Stimulated activated naive CD4-positive, alpha-beta T cell (primary cell): ENCODE data around the gene CBFA2T2.
"Not testable (repeated sequence)": the region's sequence is repeated elsewhere in the genome, so short reads cannot be mapped to it uniquely, and the experiment has no call there.

Experiments used
- DNase-seq, 6 experiments: peaks; one replicate each; lab custom pipeline; 2025; lab: John Stamatoyannopoulos, UW

The CBFA2T2 gene

DNA sequence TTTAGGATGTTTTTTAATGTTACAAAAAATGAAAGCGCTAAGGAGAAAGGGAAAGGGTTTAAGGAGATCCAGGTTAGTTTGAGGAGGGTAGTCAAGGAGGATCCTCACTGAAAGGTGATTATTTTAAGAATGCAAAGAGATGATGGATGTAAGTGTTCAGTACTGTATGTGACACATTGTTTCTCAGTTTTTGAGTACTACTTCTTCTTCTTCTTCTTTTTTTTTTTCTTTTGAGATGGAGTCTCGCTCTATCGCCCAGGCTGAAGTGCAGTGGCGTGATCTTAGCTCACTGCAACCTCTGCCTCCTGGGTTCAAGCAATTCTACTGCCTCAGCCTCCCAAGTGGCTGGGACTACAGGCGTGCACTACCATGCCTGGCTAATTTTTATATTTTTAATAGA lies 83.4 kb downstream of the CBFA2T2 start:
- not testable (repeated sequence) for DNase-seq

DNA sequence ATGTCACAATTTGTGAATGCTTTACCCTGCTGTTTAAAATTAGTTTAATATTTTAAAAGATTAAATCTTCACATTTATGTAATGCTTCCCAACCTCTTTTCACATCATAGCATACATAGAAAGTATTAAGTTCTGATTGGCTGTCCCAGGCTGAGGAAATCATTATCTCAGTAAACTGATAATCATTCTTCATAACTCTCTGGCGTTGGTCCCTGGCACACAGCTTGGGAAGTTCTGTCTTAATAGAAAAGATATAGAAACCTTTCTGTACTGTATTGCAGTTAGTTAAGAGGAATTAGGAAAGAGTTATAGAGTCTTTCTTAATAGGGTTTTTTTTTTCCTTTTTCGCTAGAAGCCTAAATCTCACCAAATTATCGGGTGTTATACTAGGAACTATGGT lies 85.4 kb downstream of the CBFA2T2 start:
- DNase-seq, result no peak

DNA sequence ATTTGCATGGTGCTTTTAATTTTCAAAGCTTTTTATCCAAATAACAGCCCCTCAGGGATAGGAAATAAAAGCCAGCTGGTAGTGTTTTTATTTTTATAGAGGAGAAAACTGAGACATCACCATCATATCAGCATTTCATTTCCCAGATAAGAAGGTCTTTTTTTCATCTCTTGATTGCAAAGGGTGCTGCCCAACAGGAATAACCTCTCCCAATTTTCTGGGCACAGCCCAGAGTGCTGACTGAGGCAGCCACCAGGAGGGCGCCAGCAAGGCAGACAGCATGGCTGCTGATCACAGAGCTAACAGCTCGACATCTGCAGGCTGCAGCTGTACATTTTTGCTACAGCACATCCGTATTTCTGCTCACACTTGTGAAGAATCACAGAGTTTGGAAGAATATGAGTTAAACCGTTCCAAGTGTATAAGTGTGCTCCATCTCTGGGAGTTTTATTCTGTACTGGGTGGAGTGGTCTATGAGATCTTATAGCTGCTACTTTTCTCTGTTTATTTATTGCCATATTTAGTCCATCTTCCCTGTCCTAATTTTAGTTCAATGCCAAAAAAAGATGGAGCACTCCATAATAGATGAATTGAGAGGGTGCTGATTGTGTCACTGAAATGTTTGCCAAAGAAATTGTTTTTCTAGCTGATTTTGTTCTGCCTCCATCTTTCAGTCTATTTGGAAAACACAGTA lies 86.7 kb downstream of the CBFA2T2 start:
- DNase-seq, result no peak

DNA sequence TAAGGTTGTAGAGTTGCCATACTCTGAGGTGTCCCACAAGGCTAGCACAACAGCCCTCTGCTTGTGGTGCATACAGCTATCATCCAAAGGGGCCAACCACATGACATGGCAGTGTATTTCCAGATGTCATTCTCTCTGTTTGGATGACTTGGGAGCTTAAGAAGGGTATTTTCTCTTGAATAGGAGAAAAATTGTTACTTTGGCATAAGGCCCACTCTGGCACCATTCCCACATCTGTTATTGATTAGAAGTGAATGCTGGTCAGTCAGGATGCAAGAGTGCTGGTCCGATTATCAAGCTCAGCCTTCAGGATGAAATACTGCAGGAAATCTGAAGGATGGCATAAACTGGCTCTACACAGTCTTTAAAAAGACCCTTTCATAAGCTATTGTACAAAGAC lies 88.6 kb downstream of the CBFA2T2 start:
- no peak for DNase-seq

DNA sequence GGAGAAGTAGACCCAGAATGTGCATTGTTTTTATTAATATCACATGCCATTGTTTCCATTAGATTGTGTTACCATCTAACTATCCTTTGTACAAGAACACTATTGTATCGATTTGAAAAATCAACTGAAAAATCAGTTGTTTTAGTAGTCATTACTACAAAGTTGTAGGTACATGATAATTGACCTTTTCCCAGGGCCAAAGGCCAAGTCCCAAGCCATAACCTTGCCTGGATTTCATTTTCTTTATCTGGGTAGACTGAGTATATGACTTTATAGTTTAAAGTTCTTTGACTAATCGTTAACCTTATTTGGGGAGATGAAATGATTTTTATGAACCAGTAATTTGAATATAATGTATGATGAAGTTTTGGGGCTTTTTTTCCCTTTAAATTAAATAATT lies 93.2 kb downstream of the CBFA2T2 start:
- DNase-seq, result no peak

DNA sequence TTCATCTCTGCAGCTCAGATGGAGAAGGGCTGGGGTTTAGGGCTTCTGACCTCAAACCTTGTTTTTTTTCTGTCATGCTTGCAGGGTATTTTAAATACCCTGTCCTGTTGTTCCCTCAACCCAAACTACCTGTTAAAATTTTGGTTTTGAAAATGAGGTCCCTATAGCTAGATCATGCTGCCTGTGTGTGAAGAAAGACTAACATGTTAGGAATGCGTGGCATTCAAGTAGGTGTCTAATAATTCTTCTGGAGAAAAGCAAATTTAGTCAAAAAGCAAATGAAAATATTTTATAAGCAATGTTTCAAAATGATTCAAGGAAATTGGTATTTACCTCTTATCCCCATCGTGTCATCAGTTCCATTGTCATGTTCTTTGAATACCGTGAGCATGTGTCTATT lies 95.1 kb downstream of the CBFA2T2 start:
- no peak for DNase-seq

DNA sequence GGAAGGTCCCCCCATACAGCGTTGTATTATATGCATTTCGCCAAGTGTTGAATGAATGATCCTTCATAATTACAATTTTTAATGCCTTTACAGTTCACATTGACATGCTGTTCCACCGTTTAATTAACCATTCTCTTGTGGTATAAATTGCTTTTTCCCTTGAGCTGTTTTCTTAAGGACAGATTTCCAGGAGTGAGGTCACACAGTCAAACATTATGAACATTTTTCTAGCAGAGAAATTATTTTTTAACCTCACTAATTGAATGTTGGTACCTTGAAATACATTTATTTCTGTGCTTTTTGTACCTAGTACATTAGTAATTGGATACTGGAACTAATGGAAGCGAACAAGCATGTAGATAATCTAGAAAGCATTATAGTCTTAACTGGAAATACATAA lies 95.5 kb downstream of the CBFA2T2 start:
- no peak for DNase-seq

DNA sequence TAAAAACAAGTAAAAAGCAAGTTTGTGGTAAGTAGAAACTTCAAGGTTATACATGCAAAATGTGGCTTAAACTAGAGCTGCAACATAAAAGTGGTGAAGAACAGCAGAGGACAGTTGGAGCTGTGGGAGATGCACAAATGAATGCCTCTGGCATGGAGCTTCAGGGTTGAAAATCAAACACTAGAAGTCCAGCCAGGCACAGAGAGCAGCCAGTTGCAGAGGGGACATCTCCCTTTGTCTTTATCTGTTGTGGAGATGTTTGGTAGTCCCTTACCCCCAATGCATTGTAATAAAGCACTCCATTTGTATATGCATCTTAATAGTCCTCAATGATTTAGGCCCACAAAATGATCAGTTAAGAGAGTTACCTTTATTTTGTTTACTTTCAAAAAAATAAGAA lies 99.2 kb downstream of the CBFA2T2 start:
- DNase-seq, result no peak

DNA sequence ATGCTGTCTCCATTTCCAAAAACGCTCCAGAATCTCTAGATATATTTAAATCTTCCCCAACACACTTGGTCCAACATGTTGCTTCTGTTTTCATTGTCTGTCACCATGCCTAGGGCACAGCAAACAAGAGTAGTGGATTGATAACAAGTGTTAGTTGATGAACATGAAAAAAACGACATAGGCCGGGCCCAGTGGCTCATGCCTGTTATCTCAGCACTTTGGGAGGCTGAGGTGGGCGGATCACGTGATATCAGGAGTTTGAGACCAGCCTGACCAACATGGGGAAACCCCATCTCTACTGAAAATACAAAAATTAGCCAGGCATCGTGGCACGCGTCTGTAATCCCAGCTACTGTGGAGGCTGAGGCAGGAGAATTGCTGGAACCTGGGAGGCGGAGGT lies 102.0 kb downstream of the CBFA2T2 start:
- DNase-seq, result not testable (repeated sequence)

DNA sequence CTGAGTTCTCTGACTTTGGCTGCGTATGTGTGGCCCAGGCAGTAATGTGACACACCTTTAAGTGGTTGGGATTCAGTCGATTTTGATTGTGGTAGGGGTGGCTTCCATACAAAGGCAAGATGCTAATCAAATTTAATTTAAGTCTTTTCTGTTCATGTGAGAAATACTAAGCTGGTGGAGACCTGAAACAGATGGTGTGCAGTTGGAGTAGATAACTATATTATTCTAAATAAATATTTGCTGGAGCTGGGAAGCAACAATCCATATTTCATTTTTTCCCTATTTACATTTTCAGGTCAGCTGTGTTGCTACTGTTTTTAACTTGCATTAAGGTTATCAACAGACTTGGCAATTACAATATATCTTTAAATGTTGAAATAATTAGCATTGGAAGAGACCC lies 104.8 kb downstream of the CBFA2T2 start:
- no peak for DNase-seq

DNA sequence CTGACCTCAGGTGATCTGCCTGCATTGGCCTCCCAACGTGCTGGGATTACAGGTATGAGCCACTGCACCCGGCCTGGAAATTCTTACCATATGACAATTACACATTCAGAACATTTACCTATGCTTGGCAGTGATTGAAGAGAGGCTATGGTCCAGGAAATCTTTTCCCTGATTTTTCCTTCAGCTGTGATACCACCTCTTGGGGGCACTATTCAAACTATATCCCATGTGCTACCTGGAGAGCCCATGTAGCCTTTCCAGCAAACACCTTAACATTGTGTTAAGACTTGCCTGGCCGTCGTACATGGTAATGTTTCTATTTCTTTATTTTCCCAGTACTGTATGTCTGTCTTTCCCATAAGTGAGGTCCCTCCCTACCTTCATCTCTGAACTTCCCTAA lies 110.5 kb downstream of the CBFA2T2 start:
- no peak for DNase-seq

DNA sequence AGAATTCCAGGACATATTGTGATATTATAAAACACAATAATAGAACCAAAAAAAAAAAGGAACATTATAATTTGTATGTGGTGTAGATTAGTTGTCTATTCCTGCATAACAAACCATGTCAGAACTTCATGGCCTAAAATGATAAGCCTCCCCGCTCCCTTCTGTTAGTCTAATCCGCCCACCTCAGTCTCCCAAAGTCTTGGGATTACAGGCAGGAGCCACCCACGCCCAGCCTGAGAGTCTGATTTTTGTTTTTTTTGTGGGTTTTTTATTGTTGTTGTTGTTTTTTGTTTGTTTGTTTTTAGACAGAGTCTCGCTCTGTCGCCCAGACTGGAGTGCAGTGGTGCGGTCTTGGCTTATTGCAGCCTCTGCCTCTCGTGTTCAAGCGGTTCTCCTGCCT lies 111.1 kb downstream of the CBFA2T2 start:
- DNase-seq, result no peak

DNA sequence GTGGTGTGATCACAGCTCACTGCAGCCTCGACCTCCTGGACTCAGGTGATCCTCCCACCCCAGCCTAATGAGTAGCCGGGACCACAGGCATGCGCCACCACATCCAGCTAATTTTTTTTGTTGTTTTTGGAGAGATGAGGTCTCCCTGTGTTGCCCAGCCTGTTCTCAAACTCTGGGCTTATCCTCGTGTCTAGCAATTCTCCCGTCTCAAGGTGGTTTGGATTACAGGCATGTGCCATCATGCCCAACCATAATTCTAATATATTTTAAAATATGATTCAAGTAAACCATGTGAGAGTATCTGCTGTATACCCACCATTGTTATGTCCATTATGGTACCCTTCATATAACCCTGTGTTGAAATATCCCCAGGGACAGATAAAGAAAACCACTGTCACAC lies 112.0 kb downstream of the CBFA2T2 start:
- no peak for DNase-seq

DNA sequence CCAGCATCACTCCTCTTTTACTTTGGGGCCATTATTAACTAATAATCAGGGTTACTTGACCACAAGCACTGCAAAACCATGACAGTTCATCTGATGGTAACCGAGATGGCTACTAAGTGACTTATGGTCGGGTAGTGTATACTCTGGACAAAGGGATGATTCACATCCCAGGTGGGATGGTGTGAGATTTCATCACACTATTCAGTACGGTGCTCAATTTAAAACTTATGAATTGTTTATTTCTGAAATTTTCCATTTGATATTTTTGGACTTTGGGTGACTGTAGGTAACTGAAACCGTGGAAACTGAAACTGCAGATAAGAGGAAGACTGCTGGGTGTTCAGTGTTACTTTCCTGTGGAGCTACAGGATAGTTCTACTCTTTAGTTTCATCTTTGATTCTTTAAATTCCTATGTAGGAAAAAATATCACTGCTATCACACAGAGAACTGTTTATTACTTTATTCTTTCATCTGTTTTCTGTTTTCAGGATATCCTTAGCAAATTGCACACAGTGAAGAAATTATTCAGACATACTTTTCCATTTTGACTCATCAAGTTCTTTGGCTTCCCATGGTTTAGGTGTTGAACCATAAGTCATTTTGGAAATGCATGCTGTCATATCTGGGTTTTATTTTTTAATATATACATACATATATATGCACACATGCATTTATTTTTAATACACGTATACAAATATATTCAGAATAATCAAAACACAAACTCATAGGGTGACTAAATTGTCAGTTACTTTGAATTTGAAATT lies 113.1 kb downstream of the CBFA2T2 start:
- DNase-seq, result no peak

DNA sequence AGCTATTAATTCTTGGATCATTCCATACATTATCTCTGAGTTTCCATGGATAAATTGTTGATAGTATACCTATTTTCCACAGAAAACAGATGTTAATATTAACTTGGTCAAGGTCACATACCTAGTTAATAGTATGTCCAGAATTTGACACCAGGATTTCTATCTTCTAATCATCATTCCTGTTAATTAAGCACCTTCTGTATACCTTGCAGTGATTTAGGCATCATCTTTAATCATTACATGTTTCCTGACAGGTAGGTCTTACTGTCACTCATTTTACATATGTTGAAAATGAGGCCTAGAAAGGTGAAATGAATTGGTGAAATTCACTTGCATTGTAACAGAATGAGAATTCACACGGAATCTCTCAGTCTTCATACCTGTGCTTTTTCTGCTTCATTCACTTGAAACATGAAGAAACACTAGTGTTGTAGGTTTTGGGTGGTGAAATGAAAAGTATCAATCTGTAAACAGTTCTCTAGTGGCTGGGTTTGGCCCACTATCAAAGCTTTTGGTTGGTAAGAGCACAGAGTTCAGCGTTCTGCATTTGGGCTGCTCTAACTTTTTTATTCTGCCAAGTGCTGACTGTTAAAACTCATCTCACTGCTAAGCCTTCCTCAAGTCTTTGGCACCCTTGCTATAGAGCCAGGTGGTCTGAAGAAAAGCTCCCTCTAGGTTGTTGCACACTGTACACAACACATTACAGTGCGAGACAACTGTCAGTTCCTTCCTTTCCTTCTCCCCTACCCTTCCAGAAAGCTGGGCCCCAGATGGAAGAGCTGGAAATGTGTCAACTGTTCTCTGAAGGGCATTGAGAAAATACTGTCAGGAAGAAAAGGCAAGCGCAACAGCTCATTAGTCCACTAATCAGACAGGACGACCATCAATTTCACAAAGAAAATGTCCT lies 114.4 kb downstream of the CBFA2T2 start:
- no peak for DNase-seq

DNA sequence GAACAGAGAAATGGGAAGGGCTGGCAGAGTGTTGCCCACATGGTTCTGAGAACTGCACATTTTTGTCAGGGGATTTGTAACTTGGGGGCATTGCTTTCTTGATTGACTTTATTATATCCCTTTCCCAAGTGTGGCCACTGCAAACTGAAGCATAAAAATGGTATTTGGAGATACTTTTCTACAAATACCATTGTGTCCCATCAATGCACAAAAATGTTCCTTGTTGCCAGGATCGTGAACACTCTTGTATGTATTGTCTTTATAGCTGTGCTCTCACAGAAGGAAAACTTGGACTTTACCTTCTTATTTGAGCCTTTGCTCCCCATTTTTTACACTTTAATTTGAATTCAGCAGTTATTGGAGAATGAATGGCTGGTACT lies 115.1 kb downstream of the CBFA2T2 start:
- no peak for DNase-seq

DNA sequence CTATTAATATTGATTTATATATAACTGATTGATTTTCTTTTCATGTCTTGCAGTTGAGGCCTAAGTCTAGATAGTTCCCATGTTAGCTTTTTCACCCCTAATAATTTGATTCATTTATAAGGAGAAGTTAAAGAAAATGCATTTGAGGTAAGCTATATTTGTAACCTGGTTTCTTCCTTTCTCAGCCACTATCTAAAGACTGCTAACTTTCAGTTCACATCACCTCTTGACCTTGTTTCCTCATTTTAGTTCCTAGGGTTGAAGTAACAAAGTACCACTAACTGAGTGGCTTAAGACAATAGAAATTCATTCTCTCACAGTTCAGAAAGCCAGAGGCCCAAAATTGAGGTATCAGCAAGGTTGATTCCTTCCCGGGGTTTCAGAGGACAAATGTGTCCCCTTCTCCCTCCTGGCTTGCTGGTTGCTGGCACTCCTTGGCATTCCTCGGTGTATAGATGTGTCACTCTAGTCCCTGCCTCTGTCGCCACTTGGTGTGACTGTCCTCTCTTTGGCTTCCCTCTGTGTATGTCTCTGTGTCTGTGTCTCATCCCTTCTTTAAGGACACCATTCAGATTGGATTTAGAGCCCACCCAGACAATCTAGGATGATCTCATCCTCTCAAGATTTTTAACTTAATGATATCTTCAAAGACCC lies 116.3 kb downstream of the CBFA2T2 start:
- DNase-seq, result no peak

DNA sequence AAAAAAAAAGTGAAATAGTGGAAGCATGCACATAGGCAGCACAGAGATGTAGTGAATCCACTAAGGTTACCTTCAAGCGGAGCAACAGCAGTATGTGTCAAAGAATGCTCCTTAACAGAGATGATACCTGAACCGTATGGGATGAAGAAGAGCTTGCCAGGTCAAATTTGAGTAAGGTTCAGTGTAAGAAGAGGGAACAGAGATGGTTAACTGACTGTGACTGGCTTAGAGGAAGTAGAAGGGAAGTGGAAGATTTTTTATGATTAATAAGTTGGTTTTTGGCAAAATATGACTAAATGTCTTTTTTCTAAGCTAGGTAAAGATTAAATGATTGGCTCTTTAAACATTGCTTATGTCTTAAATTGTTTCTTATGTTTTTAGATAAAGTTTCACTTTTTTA lies 119.6 kb downstream of the CBFA2T2 start:
- no peak for DNase-seq

DNA sequence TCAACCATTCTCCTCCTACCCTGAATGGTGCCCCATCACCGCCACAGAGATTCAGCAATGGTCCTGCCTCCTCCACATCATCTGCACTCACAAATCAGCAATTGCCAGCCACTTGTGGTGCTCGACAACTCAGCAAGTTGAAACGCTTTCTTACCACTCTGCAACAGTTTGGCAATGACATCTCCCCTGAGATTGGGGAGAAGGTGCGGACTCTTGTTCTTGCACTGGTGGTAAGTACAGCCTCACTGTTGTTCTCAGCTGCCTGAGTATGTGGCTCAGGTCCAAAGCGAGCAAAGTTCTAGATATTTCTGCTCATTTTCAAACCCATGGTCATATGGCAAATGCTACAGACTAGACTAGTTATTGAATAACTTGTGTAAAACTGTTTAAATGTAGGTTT lies 121.2 kb downstream of the CBFA2T2 start:
- DNase-seq, result no peak

DNA sequence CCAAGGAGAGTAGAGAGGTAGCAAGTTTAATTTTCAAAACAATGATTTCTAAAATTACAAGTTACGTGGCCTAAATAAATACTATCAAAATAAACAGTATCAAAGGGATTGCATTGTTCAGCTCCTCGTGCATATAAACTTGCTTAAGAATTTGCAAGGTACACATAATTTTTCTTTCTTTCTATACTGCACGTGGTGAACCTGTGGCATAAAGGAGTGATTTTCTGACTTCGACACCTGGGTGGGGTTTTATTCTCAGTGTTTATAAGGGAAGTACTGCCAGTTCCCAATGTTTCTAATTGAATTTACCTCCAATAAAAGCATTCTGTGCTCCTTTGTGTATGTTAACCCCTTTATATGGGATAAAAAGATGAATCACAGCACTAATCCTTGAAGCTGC lies 122.1 kb downstream of the CBFA2T2 start:
- no peak for DNase-seq

DNA sequence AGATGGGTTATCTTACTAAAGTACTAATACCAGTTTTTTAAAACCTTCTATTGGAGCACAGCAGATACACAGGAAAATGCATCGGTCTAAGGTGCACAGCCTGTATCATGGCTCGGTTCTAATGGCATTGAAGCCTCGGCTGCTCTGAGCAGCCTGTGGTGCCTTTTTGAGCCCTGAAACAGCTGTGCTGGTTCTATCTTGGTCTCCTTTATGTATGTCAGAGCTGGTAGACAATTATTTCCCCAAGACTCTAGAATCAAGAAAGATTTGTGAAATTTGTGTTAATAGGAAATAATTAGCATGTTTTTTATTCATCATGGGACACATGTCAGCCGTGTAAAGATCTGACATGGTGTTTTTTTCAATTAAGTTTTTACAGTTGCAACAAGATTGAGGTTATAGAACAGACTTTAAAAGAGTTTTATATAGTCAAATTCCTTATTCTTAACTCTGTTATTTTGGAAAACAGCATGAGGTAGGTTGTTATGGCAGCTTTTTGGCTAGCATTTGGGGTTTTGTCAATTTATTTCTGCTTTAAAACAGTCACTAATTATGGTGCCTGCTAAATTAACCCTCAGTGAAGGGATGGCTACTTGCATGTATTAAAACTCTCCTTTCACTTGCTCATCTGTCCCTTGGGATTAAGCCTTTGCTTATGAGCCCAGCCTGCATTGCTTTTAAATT lies 132.0 kb downstream of the CBFA2T2 start:
- DNase-seq, result no peak
